ENCODE data around the gene NRCAM. TPM values are rescaled to one million over a fixed set of nuclear protein-coding genes. Genes with fewer than 3 reads are reported as not detected.

Gene NRCAM
- total and polyA plus RNA-seq, 10 of the 15 experiments (the other 5 are each of a cell fraction or from before 2014, with no cell fraction given), result 0.30 to 2.0 (median 1.0) TPM

DNA sequence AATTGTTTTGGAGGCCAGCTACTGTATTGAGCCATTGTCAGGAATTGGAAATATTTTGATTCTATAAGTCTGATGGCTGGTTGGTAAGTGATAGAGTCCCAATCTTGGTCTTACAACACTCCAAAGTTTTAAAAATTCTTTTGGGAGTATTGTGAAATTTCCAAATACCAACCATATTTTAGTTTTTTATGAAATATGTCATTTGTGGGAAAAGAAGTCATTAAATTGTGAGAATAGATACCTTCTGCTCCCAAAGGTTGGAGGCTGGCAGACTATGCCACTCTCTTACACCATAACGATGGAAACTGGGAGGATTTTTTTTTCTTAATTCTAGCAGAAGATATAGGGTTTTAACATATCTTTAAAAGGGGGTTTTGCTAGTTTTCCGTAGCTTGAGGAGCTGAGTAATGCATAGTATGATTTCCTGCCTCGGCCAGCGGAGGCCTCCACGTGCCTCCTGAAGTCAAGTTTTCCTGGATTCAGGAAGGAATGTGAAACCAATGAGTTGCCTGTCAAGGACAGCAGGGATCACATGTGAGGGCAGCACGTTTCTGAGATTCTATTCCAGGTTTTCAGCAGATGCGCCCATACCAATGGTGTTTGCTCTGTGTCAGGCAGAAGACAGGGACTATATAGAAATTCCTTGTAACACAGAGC lies 233.9 kb downstream of the NRCAM start:
- Histone ChIP-seq H3K4me2 (ENCODE audit: control insufficient read depth, insufficient read depth) (no peak overlapping the region), H3K27me3 (replicated peaks in 1 of 2; ENCODE audit: control insufficient read depth in 2 of 2, insufficient read depth in 2 of 2, low read length in 1 of 2) (no peaks in the 10 kb centered on the region), H3K9me3 (replicated peaks; ENCODE audit: control insufficient read depth, insufficient read depth, low read length) (no peaks in the 10 kb centered on the region; the same call in 2 of the 3 replicates), H4K20me1 (ENCODE audit: control insufficient read depth, insufficient read depth) (no peaks in the 10 kb centered on the region), H3K79me2 (ENCODE audit: control insufficient read depth, insufficient read depth, low read length) (no peaks in the 10 kb centered on the region), H3K36me3 (ENCODE audit: control insufficient read depth in 2 of 2, insufficient read depth in 2 of 2, low read length in 1 of 2) (no peaks in the 10 kb centered on the region), H2AFZ (ENCODE audit: control insufficient read depth, low read depth, low read length) (no peak overlapping the region), H3K4me3 (no peak overlapping the region), H3K27ac (ENCODE audit: control insufficient read depth, insufficient read depth) (no peak overlapping the region), H3K9ac (ENCODE audit: control insufficient read depth, insufficient read depth, low read length) (no peak overlapping the region), H3K4me1 (ENCODE audit: control insufficient read depth, insufficient read depth, low read length) (no peaks in the 10 kb centered on the region)
- ChIA-PET SMC1A (ENCODE audit: uncharacterized antibody, unreplicated experiment) (interaction anchor here (0.6 to 1.1 kb wide), 3 partner anchors 10 to 137 kb away, joined by 3 read pairs; no protein-coding TSS in a partner anchor), POLR2A (no interaction called here), CTCF (interaction anchor here (0.6 to 0.8 kb wide), 2 partner anchors 101 to 123 kb away, joined by 3 read pairs; no protein-coding TSS in a partner anchor), RAD21 (ENCODE audit: unreplicated experiment) (no interaction called here)
- WGBS (ENCODE audit: insufficient coverage, insufficient replicate concordance, low lambda C conversion rate, missing lambda C conversion rate), result 51% methylated on average over 7 of the region's 7 CpGs
- no TSS peak for BruUV-seq (replicated peaks)
- no peak for DNase-seq (ENCODE audit: low read depth, low spot score)
- in situ Hi-C loops (cut with MboI), result no loop called here
- no peak for FAIRE-seq
- intact Hi-C loops (cut with micrococcal nuclease; ENCODE audit: unreplicated experiment), result no loop called here
- TF ChIP-seq CBX3 (IDR thresholded peaks at IDR 0.05; ENCODE audit: borderline replicate concordance, low read depth) (no peak), NFXL1 (IDR thresholded peaks at IDR 0.05; ENCODE audit: borderline replicate concordance) (no peak), PAX5 (IDR thresholded peaks at IDR 0.05; ENCODE audit: borderline replicate concordance, low read depth, low read length) (no peak)
- TF ChIP-seq, protein P1, sequence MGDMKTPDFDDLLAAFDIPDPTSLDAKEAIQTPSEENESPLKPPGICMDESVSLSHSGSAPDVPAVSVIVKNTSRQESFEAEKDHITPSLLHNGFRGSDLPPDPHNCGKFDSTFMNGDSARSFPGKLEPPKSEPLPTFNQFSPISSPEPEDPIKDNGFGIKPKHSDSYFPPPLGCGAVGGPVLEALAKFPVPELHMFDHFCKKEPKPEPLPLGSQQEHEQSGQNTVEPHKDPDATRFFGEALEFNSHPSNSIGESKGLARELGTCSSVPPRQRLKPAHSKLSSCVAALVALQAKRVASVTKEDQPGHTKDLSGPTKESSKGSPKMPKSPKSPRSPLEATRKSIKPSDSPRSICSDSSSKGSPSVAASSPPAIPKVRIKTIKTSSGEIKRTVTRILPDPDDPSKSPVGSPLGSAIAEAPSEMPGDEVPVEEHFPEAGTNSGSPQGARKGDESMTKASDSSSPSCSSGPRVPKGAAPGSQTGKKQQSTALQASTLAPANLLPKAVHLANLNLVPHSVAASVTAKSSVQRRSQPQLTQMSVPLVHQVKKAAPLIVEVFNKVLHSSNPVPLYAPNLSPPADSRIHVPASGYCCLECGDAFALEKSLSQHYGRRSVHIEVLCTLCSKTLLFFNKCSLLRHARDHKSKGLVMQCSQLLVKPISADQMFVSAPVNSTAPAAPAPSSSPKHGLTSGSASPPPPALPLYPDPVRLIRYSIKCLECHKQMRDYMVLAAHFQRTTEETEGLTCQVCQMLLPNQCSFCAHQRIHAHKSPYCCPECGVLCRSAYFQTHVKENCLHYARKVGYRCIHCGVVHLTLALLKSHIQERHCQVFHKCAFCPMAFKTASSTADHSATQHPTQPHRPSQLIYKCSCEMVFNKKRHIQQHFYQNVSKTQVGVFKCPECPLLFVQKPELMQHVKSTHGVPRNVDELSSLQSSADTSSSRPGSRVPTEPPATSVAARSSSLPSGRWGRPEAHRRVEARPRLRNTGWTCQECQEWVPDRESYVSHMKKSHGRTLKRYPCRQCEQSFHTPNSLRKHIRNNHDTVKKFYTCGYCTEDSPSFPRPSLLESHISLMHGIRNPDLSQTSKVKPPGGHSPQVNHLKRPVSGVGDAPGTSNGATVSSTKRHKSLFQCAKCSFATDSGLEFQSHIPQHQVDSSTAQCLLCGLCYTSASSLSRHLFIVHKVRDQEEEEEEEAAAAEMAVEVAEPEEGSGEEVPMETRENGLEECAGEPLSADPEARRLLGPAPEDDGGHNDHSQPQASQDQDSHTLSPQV (IDR thresholded peaks at IDR 0.05), result no peak
- no peak for ATAC-seq
